ENCODE results near the gene NUP205. TPM values are rescaled to one million over a fixed set of nuclear protein-coding genes. Genes with fewer than 3 reads are reported as not detected.
A peak's percentile ranks its signal among the peaks of the same experiment; 100 is the strongest.

Gene NUP205
- total and polyA plus RNA-seq, 8 donors = 11.9 to 63.4 (median 24.4) TPM

GRCh38 chr7:135541029-135541428 lies 16.7 kb upstream of the NUP205 start:
- Histone ChIP-seq H3K9me3 (no peaks in the 10 kb centered on the region), H3K27me3 (no peaks in the 10 kb centered on the region), H3K27ac (no peak overlapping the region), H3K4me3 (no peak overlapping the region), H3K4me1 (peaks cover 0 to 7% (median 0%) of the 10 kb centered on the region in 4 donors), H3K36me3 (no peaks in the 10 kb centered on the region)
- no peak for DNase-seq
- 90 to 98% (median 95%) methylated on average over 6 of the region's 6 CpGs for WGBS, 5 donors
- intact Hi-C loops (cut with DNase I; ENCODE audit: low total_unique reads) = no loop called here
- TF ChIP-seq EP300 (IDR thresholded peaks at IDR 0.05) = no peak

GRCh38 chr7:135550196-135550595 lies 7.5 kb upstream of the NUP205 start:
- Histone ChIP-seq H3K36me3 (no peaks in the 10 kb centered on the region), H3K9me3 (no peaks in the 10 kb centered on the region), H3K4me1 (no peaks in the 10 kb centered on the region), H3K27ac (no peak overlapping the region), H3K27me3 (no peaks in the 10 kb centered on the region), H3K4me3 (no peak overlapping the region)
- DNase-seq = no peak
- intact Hi-C loops (cut with DNase I; ENCODE audit: low total_unique reads) = loop anchor here (5.0 kb wide), 1 partner anchor 33 kb away; no protein-coding TSS in a partner anchor
- no peak for TF ChIP-seq POLR2AphosphoS5 (IDR thresholded peaks at IDR 0.05)
- TF ChIP-seq POLR2A (IDR thresholded peaks at IDR 0.05) = no peak
- TF ChIP-seq CTCF (IDR thresholded peaks at IDR 0.05) = no peak
- TF ChIP-seq EP300 (IDR thresholded peaks at IDR 0.05) = no peak
- 69 to 81% (median 75%) methylated on average over 7 of the region's 7 CpGs for WGBS, 5 donors

- Histone ChIP-seq H3K9me3 (no peaks in the 10 kb centered on the region), H3K27me3 (no peaks in the 10 kb centered on the region), H3K27ac (no peak overlapping the region), H3K4me1 (peaks cover 0 to under 1% (median 0%) of the 10 kb centered on the region in 4 donors), H3K4me3 (no peak overlapping the region), H3K36me3 (no peaks in the 10 kb centered on the region)
- DNase-seq = no peak
- TF ChIP-seq EP300 (IDR thresholded peaks at IDR 0.05) (no peak), POLR2A (IDR thresholded peaks at IDR 0.05) (no peak), POLR2AphosphoS5 (IDR thresholded peaks at IDR 0.05) (no peak)
- intact Hi-C loops (cut with DNase I; ENCODE audit: low total_unique reads) = loop anchor here (5.0 kb wide), 1 partner anchor 35 kb away; no protein-coding TSS in a partner anchor
- 47 to 100% (median 62%) methylated on average over 3 of the region's 3 CpGs for WGBS, 5 donors
These were observed 5.6 kb upstream of the NUP205 start for GRCh38 chr7:135552148-135552547.

GRCh38 chr7:135553346-135553745 lies 4.4 kb upstream of the NUP205 start:
- no peaks in the 10 kb centered on the region for H3K27me3 ChIP-seq
- H3K36me3 ChIP-seq = no peaks in the 10 kb centered on the region
- WGBS, 5 donors = 90 to 93% (median 91%) methylated on average over 3 of the region's 3 CpGs
- no peak overlapping the region for H3K27ac ChIP-seq
- H3K9me3 ChIP-seq = no peaks in the 10 kb centered on the region
- intact Hi-C loops (cut with DNase I; ENCODE audit: low total_unique reads) = loop anchor here (5.0 kb wide), 1 partner anchor 36 kb away; no protein-coding TSS in a partner anchor
- peaks cover 0 to 4% (median 2%) of the 10 kb centered on the region in 4 donors for H3K4me1 ChIP-seq
- H3K4me3 ChIP-seq = no peak overlapping the region
- no peak for DNase-seq
- TF ChIP-seq CTCF (IDR thresholded peaks at IDR 0.05) = no peak
- TF ChIP-seq POLR2A (IDR thresholded peaks at IDR 0.05) = no peak
- TF ChIP-seq POLR2AphosphoS5 (IDR thresholded peaks at IDR 0.05) = no peak
- no peak for TF ChIP-seq EP300 (IDR thresholded peaks at IDR 0.05)

- peak; percentile 36 to 84 for DNase-seq
- no peaks in the 10 kb centered on the region for H3K36me3 ChIP-seq
- no peak for TF ChIP-seq EP300 (IDR thresholded peaks at IDR 0.05)
- peak in 3 of 7 experiments; percentile 20 to 34 (median 29) for TF ChIP-seq CTCF (IDR thresholded peaks at IDR 0.05)
- H3K4me3 ChIP-seq = peak overlapping the region; percentile 63 to 95 (median 82)
- WGBS, 5 donors = 0 to 1% (median 0%) methylated on average over 16 of the region's 16 CpGs
- peak overlapping the region; percentile 85 to 95 (median 92) for H3K27ac ChIP-seq
- no peaks in the 10 kb centered on the region for H3K9me3 ChIP-seq
- intact Hi-C loops (cut with DNase I; ENCODE audit: low total_unique reads) = no loop called here
- peaks cover 11 to 34% (median 22%) of the 10 kb centered on the region in 4 donors for H3K4me1 ChIP-seq
- no peaks in the 10 kb centered on the region for H3K27me3 ChIP-seq
These were observed 635 bp downstream of the NUP205 start for GRCh38 chr7:135558337-135558767.
